ENCODE data around the gene MMP13. TPM values are rescaled to one million over a fixed set of nuclear protein-coding genes. Genes with fewer than 3 reads are reported as not detected.

Gene MMP13
- total and polyA plus RNA-seq, 2 of the 13 experiments (the other 11 are each of a cell fraction or from before 2014, with no cell fraction given): not detected

DNA sequence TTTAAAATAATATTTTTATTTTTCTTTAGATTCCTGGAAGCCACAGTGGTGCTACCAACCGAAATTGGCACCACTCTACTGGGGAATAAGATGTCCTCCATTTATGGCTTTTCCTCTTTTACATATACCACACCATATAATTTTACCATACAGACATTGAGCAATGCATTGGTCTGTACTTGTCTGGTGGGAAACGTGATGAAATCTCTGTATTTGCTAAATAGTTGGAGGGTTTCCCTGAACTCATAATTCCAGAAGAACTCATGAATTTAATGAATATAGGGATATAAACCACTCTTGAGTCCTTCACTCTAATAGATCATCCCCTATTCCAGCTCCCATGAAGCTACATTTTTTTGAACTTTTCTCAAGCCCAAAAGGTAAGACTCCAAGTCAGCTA, 28.0 kb upstream of the MMP13 start:
- no peaks in the 10 kb centered on the region for H4K20me1 ChIP-seq (ENCODE audit: insufficient read depth, low read length)
- no peak overlapping the region for H3K9ac ChIP-seq (ENCODE audit: insufficient read depth, low read depth, low read length)
- H3K4me1 ChIP-seq (ENCODE audit: insufficient read depth, low read length): no peaks in the 10 kb centered on the region
- H2AFZ ChIP-seq (ENCODE audit: low read length): no peak overlapping the region
- H3K36me3 ChIP-seq (replicated peaks in 1 of 2; ENCODE audit: control insufficient read depth in 1 of 2, insufficient read depth in 2 of 2, low read length in 2 of 2): no peaks in the 10 kb centered on the region
- ATAC-seq (no peak), DNase-seq (ENCODE audit: low spot score) (no peak), FAIRE-seq (no peak)
- no peak overlapping the region for H3K4me2 ChIP-seq (ENCODE audit: low read depth, low read length)
- in situ Hi-C loops (cut with HindIII; ENCODE audit: extremely low pct_ligation_motif_present, low pct_unique_long_range_greater_than_20kb) (no loop called here), intact Hi-C loops (cut with micrococcal nuclease; ENCODE audit: unreplicated experiment) (no loop called here)
- POLR2A ChIA-PET: no interaction called here
- H3K27me3 ChIP-seq (ENCODE audit: control insufficient read depth in 1 of 2, insufficient read depth in 2 of 2, low read length in 2 of 2): no peaks in the 10 kb centered on the region
- TF ChIP-seq, protein P1, sequence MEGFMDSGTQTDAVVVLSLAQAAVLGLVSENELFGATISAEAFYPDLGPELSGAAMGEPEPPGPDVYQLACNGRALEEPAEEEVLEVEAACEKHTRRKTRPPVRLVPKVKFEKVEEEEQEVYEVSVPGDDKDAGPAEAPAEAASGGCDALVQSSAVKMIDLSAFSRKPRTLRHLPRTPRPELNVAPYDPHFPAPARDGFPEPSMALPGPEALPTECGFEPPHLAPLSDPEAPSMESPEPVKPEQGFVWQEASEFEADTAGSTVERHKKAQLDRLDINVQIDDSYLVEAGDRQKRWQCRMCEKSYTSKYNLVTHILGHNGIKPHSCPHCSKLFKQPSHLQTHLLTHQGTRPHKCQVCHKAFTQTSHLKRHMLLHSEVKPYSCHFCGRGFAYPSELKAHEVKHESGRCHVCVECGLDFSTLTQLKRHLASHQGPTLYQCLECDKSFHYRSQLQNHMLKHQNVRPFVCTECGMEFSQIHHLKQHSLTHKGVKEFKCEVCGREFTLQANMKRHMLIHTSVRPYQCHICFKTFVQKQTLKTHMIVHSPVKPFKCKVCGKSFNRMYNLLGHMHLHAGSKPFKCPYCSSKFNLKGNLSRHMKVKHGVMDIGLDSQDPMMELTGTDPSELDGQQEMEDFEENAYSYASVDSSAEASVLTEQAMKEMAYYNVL (CRISPR knock-in tag; IDR thresholded peaks at IDR 0.05; ENCODE audit: borderline replicate concordance): no peak
- TF ChIP-seq ZNF563 (CRISPR knock-in tag; IDR thresholded peaks at IDR 0.05) (no peak), ZNF207 (IDR thresholded peaks at IDR 0.05; ENCODE audit: borderline replicate concordance) (no peak), SALL1 (CRISPR knock-in tag; IDR thresholded peaks at IDR 0.05) (no peak), ZNF160 (CRISPR knock-in tag; IDR thresholded peaks at IDR 0.05) (no peak), ZBTB7B (CRISPR knock-in tag; IDR thresholded peaks at IDR 0.05) (no peak), SRSF1 (optimal IDR thresholded peaks at IDR 0.05; ENCODE audit: low read depth, low read length) (no peak), RFXAP (CRISPR knock-in tag; IDR thresholded peaks at IDR 0.05; ENCODE audit: borderline replicate concordance) (no peak)
- TF ChIP-seq, protein P2, sequence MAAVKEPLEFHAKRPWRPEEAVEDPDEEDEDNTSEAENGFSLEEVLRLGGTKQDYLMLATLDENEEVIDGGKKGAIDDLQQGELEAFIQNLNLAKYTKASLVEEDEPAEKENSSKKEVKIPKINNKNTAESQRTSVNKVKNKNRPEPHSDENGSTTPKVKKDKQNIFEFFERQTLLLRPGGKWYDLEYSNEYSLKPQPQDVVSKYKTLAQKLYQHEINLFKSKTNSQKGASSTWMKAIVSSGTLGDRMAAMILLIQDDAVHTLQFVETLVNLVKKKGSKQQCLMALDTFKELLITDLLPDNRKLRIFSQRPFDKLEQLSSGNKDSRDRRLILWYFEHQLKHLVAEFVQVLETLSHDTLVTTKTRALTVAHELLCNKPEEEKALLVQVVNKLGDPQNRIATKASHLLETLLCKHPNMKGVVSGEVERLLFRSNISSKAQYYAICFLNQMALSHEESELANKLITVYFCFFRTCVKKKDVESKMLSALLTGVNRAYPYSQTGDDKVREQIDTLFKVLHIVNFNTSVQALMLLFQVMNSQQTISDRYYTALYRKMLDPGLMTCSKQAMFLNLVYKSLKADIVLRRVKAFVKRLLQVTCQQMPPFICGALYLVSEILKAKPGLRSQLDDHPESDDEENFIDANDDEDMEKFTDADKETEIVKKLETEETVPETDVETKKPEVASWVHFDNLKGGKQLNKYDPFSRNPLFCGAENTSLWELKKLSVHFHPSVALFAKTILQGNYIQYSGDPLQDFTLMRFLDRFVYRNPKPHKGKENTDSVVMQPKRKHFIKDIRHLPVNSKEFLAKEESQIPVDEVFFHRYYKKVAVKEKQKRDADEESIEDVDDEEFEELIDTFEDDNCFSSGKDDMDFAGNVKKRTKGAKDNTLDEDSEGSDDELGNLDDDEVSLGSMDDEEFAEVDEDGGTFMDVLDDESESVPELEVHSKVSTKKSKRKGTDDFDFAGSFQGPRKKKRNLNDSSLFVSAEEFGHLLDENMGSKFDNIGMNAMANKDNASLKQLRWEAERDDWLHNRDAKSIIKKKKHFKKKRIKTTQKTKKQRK (IDR thresholded peaks at IDR 0.05; ENCODE audit: low read length): no peak
- TF ChIP-seq, protein P3, sequence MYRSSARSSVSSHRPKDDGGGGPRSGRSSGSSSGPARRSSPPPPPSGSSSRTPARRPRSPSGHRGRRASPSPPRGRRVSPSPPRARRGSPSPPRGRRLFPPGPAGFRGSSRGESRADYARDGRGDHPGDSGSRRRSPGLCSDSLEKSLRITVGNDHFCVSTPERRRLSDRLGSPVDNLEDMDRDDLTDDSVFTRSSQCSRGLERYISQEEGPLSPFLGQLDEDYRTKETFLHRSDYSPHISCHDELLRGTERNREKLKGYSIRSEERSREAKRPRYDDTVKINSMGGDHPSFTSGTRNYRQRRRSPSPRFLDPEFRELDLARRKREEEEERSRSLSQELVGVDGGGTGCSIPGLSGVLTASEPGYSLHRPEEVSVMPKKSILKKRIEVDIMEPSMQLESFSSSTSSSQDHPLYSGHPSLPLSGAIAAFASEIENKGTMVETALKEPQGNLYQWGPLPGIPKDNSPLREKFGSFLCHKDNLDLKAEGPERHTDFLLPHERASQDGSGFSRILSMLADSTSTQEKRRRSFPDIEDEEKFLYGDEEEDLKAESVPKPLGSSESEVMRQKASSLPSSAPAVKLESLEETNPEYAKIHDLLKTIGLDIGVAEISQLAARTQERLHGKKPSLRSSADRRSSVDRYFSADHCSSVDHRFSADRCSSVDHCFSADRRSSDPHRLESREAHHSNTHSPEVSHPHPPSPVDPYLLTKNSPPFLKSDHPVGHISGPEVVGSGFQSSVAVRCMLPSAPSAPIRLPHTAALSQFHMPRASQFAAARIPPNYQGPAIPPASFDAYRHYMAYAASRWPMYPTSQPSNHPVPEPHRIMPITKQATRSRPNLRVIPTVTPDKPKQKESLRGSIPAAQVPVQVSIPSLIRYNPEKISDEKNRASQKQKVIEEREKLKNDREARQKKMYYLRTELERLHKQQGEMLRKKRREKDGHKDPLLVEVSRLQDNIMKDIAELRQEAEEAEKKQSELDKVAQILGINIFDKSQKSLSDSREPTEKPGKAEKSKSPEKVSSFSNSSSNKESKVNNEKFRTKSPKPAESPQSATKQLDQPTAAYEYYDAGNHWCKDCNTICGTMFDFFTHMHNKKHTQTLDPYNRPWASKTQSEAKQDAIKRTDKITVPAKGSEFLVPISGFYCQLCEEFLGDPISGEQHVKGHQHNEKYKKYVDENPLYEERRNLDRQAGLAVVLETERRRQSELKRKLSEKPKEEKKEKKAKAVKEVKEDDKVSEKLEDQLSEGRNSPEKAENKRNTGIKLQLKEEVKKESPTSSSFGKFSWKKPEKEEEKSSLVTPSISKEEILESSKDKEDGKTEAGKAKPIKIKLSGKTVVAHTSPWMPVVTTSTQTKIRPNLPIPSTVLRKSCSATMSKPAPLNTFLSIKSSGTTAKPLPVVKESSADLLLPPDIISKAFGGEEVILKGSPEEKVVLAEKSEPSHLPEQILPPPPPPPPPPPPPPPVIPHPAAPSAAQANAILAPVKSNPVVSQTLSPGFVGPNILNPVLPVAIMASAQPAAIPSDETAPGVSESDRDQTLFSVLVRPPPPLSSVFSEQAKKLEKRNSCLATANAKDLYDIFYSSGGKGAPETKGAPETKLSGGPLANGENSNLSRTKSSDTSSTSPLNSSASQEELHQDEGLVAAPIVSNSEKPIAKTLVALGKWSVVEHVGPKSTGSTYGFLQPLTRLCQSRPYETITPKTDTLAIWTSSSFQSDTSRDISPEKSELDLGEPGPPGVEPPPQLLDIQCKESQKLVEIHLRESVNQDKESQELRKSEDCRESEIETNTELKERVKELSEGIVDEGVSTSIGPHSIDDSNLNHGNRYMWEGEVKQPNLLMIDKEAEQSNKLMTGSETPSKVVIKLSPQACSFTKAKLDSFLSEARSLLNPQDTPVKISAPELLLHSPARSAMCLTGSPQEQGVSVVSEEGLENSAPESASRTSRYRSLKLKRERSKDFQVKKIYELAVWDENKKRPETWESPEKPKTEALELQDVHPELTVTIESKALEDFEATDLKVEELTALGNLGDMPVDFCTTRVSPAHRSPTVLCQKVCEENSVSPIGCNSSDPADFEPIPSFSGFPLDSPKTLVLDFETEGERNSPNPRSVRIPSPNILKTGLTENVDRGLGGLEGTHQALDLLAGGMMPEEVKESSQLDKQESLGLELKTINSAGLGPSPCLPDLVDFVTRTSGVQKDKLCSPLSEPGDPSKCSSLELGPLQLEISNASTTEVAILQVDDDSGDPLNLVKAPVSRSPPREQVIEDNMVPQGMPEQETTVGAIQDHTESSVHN (CRISPR knock-in tag; IDR thresholded peaks at IDR 0.05): no peak
- no TSS peak for BruUV-seq (replicated peaks)
- no peak overlapping the region for H3K4me3 ChIP-seq (replicated peaks in 1 of 3; ENCODE audit: insufficient read depth in 1 of 3, low read depth in 2 of 3, low read length in 3 of 3)
- H3K9me3 ChIP-seq (ENCODE audit: low read length): no peaks in the 10 kb centered on the region
- no peaks in the 10 kb centered on the region for H3K79me2 ChIP-seq (ENCODE audit: insufficient read depth, low read length)
- CTCF ChIA-PET (ENCODE audit: low intra/inter-chr PET ratio, low total read pairs): no interaction called here
- 0% methylated on average over 2 of the region's 2 CpGs for WGBS (ENCODE audit: low lambda C conversion rate)
- no peak overlapping the region for H3K27ac ChIP-seq (ENCODE audit: extremely low read length, insufficient read depth, low read length)
